IMR-90 (cell line): ENCODE data around the gene BDKRB1.

Experiments used
- CEBPB ChIP-seq: IDR thresholded peaks from 2 replicates; pipeline ENCODE4 v1.6.1; 2012; ENCODE audit warnings: low read depth, low read length, improper control_type of control experiment
- FOS ChIP-seq: fragments of 150-350 bp; IDR thresholded peaks from 2 replicates; pipeline ENCODE4 v1.6.1; 2016; ENCODE audit warnings: low read depth, low read length
- MAZ ChIP-seq: IDR thresholded peaks from 2 replicates; pipeline ENCODE4 v1.6.1; 2012; ENCODE audit warnings: low read depth, mild to moderate bottlenecking, low read length, improper control_type of control experiment, moderate library complexity, borderline replicate concordance
- POLR2A ChIP-seq: IDR thresholded peaks from 2 replicates; pipeline ENCODE4 v1.6.1; 2012; ENCODE audit warnings: mild to moderate bottlenecking, low read depth, low read length
- SMC3 ChIP-seq: fragments of 150-350 bp; IDR thresholded peaks from 2 replicates; pipeline ENCODE4 v1.6.1; 2016; ENCODE audit warnings: low read depth, mild to moderate bottlenecking, antibody characterized with exemption, low read length, moderate library complexity
- TF ChIP-seq, protein P1 (sequence below): conservative IDR thresholded peaks from 2 replicates; pipeline ENCODE4 v1.5.1; 2012; ENCODE audit warnings: mild to moderate bottlenecking, low read depth, low read length, improper control_type of control experiment

GRCh38 chr14:96273629-96274028, 17.6 kb downstream of the BDKRB1 start:
- TF ChIP-seq, protein P1, sequence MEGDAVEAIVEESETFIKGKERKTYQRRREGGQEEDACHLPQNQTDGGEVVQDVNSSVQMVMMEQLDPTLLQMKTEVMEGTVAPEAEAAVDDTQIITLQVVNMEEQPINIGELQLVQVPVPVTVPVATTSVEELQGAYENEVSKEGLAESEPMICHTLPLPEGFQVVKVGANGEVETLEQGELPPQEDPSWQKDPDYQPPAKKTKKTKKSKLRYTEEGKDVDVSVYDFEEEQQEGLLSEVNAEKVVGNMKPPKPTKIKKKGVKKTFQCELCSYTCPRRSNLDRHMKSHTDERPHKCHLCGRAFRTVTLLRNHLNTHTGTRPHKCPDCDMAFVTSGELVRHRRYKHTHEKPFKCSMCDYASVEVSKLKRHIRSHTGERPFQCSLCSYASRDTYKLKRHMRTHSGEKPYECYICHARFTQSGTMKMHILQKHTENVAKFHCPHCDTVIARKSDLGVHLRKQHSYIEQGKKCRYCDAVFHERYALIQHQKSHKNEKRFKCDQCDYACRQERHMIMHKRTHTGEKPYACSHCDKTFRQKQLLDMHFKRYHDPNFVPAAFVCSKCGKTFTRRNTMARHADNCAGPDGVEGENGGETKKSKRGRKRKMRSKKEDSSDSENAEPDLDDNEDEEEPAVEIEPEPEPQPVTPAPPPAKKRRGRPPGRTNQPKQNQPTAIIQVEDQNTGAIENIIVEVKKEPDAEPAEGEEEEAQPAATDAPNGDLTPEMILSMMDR = no peak
- TF ChIP-seq POLR2A (no peak), MAZ (no peak), FOS (no peak), SMC3 (no peak), CEBPB (no peak)
